Memory B cell (primary cell): ENCODE data around the gene CCDC102A.

Experiments
- ATAC-seq: fragments of 150-1000 bp; cut with Tn5 transposase; 2 replicates; pipeline ENCODE4 v1.10.0; 2021; ENCODE audit warnings: low read depth, mild to moderate bottlenecking, moderate library complexity
- DNase-seq, 2 donors: peaks; one replicate each; pipeline ENCODE4 v3.0.0; 2022; ENCODE audit warnings: low spot score in 2 of 2
- H3K27ac Mint-ChIP-seq: one replicate; pipeline ENCODE4 v1.8.0; 2022; ENCODE audit warnings: mild to moderate bottlenecking, moderate library complexity, mixed read lengths
- H3K27me3 Mint-ChIP-seq: one replicate; pipeline ENCODE4 v1.8.0; 2022; ENCODE audit warnings: mixed read lengths
- H3K36me3 Mint-ChIP-seq: one replicate; pipeline ENCODE4 v1.8.0; 2022; ENCODE audit warnings: mild to moderate bottlenecking, mixed read lengths
- H3K4me1 Mint-ChIP-seq: one replicate; pipeline ENCODE4 v1.8.0; 2022; ENCODE audit warnings: mixed read lengths
- H3K4me3 Mint-ChIP-seq: one replicate; pipeline ENCODE4 v1.8.0; 2022; ENCODE audit warnings: mild to moderate bottlenecking, moderate library complexity, mixed read lengths
- H3K9me3 Mint-ChIP-seq: one replicate; pipeline ENCODE4 v1.8.0; 2022; ENCODE audit warnings: mixed read lengths

Gene CCDC102A

DNA sequence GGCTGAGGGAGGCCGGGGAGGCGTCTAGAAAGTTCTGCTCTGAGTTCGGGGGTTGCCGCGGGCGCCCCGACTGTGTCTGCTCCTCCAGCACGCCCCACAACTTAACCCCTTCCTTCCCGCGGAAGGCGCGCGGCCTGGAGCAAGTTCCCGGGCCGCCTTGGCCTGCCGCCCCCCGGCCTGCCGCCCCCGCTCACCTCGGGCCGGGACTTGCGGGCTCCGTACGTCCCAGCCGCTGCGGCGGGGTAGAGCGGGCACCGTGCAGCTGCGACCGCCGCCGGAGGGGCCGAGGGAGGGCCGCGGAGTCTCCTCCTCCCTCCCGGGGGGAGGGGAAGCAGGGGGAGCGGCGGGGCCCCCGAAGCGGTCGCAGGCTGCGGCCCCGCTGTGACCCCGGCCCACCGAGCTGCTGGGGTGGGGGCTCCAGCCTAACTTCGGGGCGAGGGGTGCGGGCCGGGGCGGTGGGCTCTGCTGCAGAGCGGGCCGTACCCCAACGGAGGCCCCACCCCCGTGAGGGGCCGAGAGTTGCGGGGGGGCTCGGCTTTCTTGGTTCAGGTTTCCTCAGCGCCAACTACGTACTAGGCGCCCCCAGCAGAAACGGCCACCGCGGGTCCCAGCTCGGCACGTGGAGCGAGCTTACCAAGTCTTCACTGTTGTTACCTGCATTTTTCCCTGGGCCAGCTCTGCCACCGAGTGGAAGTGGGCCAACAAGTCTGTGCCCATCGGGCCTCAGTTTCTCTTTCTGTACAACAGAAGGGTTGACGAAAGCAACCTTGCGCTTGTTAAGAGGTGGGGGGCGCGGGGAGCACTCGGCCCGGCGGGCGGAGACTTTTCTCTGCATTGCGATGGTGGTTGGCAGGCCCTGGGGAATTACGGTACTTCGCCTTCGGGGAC, at the start of gene CCDC102A:
Gene CCDC102A, minus strand, starts transcription at position 266 of the 888 bp plus-strand sequence. CDS start 7,394 bp downstream, outside the sequence.
- H3K36me3 Mint-ChIP-seq, result no peaks in the 10 kb centered on the region
- H3K27me3 Mint-ChIP-seq, result no peaks in the 10 kb centered on the region
- H3K9me3 Mint-ChIP-seq, result no peaks in the 10 kb centered on the region
- DNase-seq, result peak in 1 of 2 donors; percentile 55
- H3K4me1 Mint-ChIP-seq, result peaks cover 54% of the 10 kb centered on the region
- peak within 1 kb of the TSS; percentile 89 for H3K4me3 Mint-ChIP-seq
- H3K27ac Mint-ChIP-seq, result peak within 1 kb of the TSS; percentile 96
- peak; percentile 59 for ATAC-seq

- Mint-ChIP-seq H3K4me1 (no peaks in the 10 kb centered on the region), H3K27me3 (no peaks in the 10 kb centered on the region), H3K27ac (no peak overlapping the region), H3K4me3 (no peak overlapping the region), H3K9me3 (peaks cover 2% of the 10 kb centered on the region), H3K36me3 (peaks cover 2% of the 10 kb centered on the region)
- no peak for DNase-seq
- no peak for ATAC-seq
Measured at GRCh38 chr16:57585051-57585687, 48.8 kb upstream of the CCDC102A start.

DNA sequence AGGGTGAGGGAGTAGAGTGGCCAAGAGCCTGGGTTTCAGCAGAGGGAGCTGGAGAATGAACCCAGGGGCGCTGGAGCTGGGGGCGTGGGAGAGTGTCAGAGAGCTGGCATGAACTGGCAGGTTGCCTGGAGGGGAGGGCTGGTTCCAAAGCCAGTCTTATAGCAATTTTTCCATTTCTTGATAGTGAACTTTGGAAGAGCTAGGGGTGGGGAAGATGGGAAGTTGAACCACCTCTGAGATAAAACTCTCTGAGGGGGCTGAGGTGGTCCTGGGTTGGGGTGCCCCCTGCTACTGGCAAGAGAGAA, 42.9 kb upstream of the CCDC102A start:
- Mint-ChIP-seq H3K36me3 (peaks cover 5% of the 10 kb centered on the region), H3K27ac (peak overlapping the region; percentile 15), H3K27me3 (no peaks in the 10 kb centered on the region), H3K9me3 (peaks cover 4% of the 10 kb centered on the region), H3K4me1 (peaks cover 19% of the 10 kb centered on the region), H3K4me3 (no peak overlapping the region)
- ATAC-seq (no peak), DNase-seq (no peak)

GRCh38 chr16:57578521-57579360, 42.4 kb upstream of the CCDC102A start:
- H3K4me3 Mint-ChIP-seq, result no peak overlapping the region
- H3K4me1 Mint-ChIP-seq, result peaks cover 19% of the 10 kb centered on the region
- ATAC-seq, result no peak
- no peak for DNase-seq
- H3K27ac Mint-ChIP-seq, result peak overlapping the region; percentile 15
- no peaks in the 10 kb centered on the region for H3K27me3 Mint-ChIP-seq
- peaks cover 4% of the 10 kb centered on the region for H3K9me3 Mint-ChIP-seq
- peaks cover 6% of the 10 kb centered on the region for H3K36me3 Mint-ChIP-seq

DNA sequence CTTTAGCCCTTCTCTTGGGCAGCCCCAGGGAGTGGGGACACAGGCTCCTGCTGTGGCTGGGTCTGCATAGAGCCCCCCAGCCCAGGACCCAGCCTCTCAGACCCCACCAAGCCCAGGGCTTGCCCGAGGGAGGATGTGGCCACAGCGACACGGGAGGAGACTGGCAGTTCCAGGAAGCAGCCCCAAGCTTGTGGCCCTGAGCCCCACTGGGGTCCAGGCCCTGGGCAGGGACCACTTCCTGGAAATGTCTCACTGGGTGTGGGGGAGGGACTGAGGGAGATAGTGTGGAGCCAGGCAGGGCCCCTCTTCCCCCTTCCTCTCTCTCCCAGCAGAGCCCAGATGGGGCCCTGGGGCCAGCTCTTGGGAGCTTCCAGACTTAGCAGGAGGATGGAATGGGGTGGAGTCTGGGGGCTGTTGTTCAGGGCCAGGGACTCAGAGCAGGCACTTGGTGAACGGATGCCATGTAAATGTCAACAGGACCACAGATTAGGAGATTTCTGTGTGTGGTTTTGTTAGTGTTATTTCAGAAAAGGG, 41.4 kb upstream of the CCDC102A start:
- Mint-ChIP-seq H3K27me3 (no peaks in the 10 kb centered on the region), H3K4me3 (no peak overlapping the region), H3K27ac (peak overlapping the region; percentile 81), H3K4me1 (peaks cover 19% of the 10 kb centered on the region), H3K9me3 (peaks cover 4% of the 10 kb centered on the region), H3K36me3 (peaks cover 6% of the 10 kb centered on the region)
- DNase-seq, result no peak
- ATAC-seq, result no peak

- peaks cover 6% of the 10 kb centered on the region for H3K36me3 Mint-ChIP-seq
- H3K27ac Mint-ChIP-seq, result peak overlapping the region; percentile 81
- no peak overlapping the region for H3K4me3 Mint-ChIP-seq
- peaks cover 4% of the 10 kb centered on the region for H3K9me3 Mint-ChIP-seq
- peaks cover 19% of the 10 kb centered on the region for H3K4me1 Mint-ChIP-seq
- H3K27me3 Mint-ChIP-seq, result no peaks in the 10 kb centered on the region
- DNase-seq (no peak), ATAC-seq (no peak)
Measured at GRCh38 chr16:57577214-57577613, 40.8 kb upstream of the CCDC102A start.

- peak overlapping the region; percentile 39 for H3K27ac Mint-ChIP-seq
- peaks cover 4% of the 10 kb centered on the region for H3K9me3 Mint-ChIP-seq
- ATAC-seq (peak; percentile 92), DNase-seq (peak; percentile 75 to 82)
- no peak overlapping the region for H3K4me3 Mint-ChIP-seq
- no peaks in the 10 kb centered on the region for H3K27me3 Mint-ChIP-seq
- peaks cover 19% of the 10 kb centered on the region for H3K4me1 Mint-ChIP-seq
- peaks cover 4% of the 10 kb centered on the region for H3K36me3 Mint-ChIP-seq
Measured at GRCh38 chr16:57576429-57576870, 40.1 kb upstream of the CCDC102A start.

DNA sequence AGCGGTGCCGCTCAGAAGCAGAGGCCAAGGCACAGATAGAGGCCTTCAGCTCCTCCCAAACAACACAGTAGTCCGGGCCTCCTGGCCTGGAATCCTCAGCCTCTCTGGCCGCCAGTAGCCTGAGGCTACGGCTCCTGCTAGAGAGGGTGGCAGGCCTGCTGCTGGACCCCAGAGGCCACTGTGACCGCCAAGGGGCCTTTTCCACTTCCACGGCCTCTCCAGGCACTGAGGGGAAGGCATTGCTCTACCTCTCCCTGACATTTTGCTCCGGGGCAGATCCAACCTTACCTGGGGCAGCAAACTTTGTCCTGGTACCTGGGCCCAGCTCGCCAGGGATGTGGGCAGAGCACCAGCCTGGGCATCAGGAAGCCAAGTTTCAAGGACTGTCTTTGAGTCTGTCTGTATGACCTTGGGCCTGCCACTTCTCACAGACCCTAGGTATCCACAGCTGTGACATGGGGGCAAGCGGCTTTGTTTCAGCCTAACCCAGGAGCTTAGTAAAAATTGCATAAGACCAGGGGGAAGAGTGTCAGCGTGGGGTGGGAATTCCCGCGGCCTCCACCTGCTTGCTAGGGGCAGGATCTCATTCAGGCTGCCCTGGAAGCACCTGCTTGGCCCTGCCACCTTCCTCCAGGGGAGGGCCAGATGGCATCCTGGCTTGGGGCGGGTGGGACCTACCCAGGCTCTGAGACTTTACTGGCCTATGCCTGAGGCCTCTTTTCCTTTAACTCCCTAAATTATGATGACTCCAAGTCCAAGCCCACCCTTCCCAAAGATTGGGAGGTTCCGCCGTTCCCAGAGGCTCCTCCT, 39.3 kb upstream of the CCDC102A start:
- H3K4me3 Mint-ChIP-seq, result no peak overlapping the region
- peaks cover 5% of the 10 kb centered on the region for H3K36me3 Mint-ChIP-seq
- DNase-seq, result no peak
- H3K27me3 Mint-ChIP-seq, result no peaks in the 10 kb centered on the region
- H3K4me1 Mint-ChIP-seq, result peaks cover 19% of the 10 kb centered on the region
- ATAC-seq, result no peak
- peak overlapping the region; percentile 39 for H3K27ac Mint-ChIP-seq
- H3K9me3 Mint-ChIP-seq, result peaks cover 4% of the 10 kb centered on the region

DNA sequence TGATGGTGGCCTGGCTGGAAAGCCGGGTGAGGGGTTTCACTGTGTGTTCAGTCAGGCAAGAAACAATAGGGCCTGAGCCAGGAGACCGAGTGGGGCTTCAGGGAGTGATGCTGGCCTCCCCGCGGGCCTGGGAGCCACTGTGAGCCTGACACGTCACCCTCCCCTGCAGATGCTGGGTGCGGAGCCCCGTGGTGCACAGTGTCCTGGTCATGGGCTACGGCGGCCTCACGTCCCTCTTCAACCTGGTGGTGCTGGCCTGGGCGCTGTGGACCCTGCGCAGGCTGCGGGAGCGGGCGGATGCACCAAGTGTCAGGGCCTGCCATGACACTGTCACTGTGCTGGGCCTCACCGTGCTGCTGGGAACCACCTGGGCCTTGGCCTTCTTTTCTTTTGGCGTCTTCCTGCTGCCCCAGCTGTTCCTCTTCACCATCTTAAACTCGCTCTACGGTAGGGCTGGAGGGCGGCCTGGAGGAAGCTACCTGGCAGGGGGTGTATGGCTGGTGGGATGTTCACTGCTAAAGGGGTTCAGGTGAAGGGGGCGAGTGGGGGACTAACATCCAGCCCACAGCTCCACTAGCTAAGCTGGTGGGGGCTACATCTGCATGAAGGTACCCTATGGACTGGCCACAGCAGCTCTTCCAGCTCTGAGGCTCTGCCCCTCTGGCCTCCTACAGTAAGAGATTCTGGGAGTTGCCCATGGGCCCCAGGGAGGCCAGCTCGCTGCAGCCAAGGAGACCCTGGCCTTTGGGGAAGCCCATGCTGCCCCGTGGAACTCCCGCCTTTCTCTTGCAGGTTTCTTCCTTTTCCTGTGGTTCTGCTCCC, 38.5 kb upstream of the CCDC102A start:
- Mint-ChIP-seq H3K36me3 (peaks cover 12% of the 10 kb centered on the region), H3K27me3 (no peaks in the 10 kb centered on the region), H3K9me3 (peaks cover 4% of the 10 kb centered on the region), H3K27ac (peak overlapping the region; percentile 15), H3K4me1 (peaks cover 21% of the 10 kb centered on the region), H3K4me3 (no peak overlapping the region)
- ATAC-seq, result no peak
- no peak for DNase-seq

- Mint-ChIP-seq H3K27ac (peak overlapping the region; percentile 30), H3K36me3 (peaks cover 18% of the 10 kb centered on the region), H3K9me3 (peaks cover 8% of the 10 kb centered on the region), H3K4me1 (peaks cover 25% of the 10 kb centered on the region), H3K4me3 (no peak overlapping the region), H3K27me3 (no peaks in the 10 kb centered on the region)
- DNase-seq, result no peak
- no peak for ATAC-seq
Measured at GRCh38 chr16:57574086-57574485, 37.7 kb upstream of the CCDC102A start.

- H3K4me1 Mint-ChIP-seq, result peaks cover 24% of the 10 kb centered on the region
- peak overlapping the region; percentile 30 for H3K27ac Mint-ChIP-seq
- no peak for DNase-seq
- peaks cover 26% of the 10 kb centered on the region for H3K36me3 Mint-ChIP-seq
- no peak overlapping the region for H3K4me3 Mint-ChIP-seq
- peaks cover 13% of the 10 kb centered on the region for H3K9me3 Mint-ChIP-seq
- no peak for ATAC-seq
- H3K27me3 Mint-ChIP-seq, result no peaks in the 10 kb centered on the region
Measured at GRCh38 chr16:57572978-57573728, 36.8 kb upstream of the CCDC102A start.

- H3K9me3 Mint-ChIP-seq, result peaks cover 15% of the 10 kb centered on the region
- no peak overlapping the region for H3K4me3 Mint-ChIP-seq
- H3K27me3 Mint-ChIP-seq, result no peaks in the 10 kb centered on the region
- peaks cover 17% of the 10 kb centered on the region for H3K4me1 Mint-ChIP-seq
- H3K27ac Mint-ChIP-seq, result no peak overlapping the region
- ATAC-seq, result no peak
- peaks cover 36% of the 10 kb centered on the region for H3K36me3 Mint-ChIP-seq
- no peak for DNase-seq
Measured at GRCh38 chr16:57571098-57571497, 34.7 kb upstream of the CCDC102A start.
